ENCODE data around the gene GPX4. TPM values are rescaled to one million over a fixed set of nuclear protein-coding genes. Genes with fewer than 3 reads are reported as not detected.

GPX4 gene
- total and polyA plus RNA-seq, 2 of the 13 experiments (the other 11 are each of a cell fraction or from before 2014, with no cell fraction given) = 535 to 613 TPM

DNA sequence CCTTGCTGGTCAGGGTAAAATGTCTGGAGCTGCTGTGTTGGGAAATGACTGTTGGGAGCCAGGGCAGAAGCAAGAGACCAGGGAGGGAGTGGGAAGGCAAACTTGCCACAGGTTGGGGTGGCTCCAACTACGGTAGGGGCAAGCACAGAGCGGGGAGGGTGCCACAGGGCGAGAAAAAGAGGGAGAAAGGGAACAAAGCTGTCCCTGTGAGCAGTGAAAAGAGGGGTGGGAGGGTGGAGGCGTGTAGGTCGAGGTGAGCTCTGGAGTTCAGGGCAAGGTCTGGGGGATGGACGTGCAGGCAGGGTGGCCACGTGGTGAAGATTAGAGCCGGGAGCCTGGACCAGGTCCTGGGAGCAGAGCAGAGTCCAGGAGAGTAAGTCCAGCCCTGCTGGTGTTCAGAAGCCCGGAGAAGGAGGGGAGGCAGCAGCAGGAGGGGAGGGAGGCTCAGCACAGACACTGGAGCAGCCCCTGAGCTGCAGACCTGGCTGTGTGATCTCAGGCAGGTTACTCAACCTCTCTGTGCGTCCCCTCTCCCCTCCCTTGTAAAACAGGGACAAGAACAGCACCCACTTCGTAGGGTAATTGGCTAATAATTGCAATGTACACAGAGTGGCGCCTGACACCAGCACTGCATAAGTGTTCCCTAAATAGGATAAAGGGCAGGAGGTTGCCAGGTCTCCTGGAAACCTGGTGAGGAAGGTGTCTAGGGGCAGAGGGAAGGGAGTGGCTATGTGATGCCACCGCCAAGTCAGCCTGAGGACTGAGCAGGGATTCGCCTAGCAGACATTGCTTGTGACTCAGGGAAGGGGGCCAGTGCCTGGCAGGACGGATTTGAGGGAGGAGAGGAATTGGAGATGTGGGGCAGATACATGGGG is 5.4 kb upstream of the GPX4 start (continued):
- TF ChIP-seq, protein P1, sequence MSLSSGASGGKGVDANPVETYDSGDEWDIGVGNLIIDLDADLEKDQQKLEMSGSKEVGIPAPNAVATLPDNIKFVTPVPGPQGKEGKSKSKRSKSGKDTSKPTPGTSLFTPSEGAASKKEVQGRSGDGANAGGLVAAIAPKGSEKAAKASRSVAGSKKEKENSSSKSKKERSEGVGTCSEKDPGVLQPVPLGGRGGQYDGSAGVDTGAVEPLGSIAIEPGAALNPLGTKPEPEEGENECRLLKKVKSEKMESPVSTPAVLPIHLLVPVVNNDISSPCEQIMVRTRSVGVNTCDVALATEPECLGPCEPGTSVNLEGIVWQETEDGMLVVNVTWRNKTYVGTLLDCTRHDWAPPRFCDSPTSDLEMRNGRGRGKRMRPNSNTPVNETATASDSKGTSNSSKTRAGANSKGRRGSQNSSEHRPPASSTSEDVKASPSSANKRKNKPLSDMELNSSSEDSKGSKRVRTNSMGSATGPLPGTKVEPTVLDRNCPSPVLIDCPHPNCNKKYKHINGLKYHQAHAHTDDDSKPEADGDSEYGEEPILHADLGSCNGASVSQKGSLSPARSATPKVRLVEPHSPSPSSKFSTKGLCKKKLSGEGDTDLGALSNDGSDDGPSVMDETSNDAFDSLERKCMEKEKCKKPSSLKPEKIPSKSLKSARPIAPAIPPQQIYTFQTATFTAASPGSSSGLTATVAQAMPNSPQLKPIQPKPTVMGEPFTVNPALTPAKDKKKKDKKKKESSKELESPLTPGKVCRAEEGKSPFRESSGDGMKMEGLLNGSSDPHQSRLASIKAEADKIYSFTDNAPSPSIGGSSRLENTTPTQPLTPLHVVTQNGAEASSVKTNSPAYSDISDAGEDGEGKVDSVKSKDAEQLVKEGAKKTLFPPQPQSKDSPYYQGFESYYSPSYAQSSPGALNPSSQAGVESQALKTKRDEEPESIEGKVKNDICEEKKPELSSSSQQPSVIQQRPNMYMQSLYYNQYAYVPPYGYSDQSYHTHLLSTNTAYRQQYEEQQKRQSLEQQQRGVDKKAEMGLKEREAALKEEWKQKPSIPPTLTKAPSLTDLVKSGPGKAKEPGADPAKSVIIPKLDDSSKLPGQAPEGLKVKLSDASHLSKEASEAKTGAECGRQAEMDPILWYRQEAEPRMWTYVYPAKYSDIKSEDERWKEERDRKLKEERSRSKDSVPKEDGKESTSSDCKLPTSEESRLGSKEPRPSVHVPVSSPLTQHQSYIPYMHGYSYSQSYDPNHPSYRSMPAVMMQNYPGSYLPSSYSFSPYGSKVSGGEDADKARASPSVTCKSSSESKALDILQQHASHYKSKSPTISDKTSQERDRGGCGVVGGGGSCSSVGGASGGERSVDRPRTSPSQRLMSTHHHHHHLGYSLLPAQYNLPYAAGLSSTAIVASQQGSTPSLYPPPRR (CRISPR knock-in tag; IDR thresholded peaks at IDR 0.05; ENCODE audit: borderline replicate concordance) = peak; percentile 77; the same call in 1 of the 2 replicates
- TF ChIP-seq, protein P2, sequence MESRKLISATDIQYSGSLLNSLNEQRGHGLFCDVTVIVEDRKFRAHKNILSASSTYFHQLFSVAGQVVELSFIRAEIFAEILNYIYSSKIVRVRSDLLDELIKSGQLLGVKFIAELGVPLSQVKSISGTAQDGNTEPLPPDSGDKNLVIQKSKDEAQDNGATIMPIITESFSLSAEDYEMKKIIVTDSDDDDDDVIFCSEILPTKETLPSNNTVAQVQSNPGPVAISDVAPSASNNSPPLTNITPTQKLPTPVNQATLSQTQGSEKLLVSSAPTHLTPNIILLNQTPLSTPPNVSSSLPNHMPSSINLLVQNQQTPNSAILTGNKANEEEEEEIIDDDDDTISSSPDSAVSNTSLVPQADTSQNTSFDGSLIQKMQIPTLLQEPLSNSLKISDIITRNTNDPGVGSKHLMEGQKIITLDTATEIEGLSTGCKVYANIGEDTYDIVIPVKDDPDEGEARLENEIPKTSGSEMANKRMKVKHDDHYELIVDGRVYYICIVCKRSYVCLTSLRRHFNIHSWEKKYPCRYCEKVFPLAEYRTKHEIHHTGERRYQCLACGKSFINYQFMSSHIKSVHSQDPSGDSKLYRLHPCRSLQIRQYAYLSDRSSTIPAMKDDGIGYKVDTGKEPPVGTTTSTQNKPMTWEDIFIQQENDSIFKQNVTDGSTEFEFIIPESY (CRISPR knock-in tag; IDR thresholded peaks at IDR 0.05) = no peak
- TF ChIP-seq ZNF160 (CRISPR knock-in tag; IDR thresholded peaks at IDR 0.05) (no peak), NFYB (CRISPR knock-in tag; IDR thresholded peaks at IDR 0.05) (no peak; the same call in 1 of the 2 replicates), ZNF672 (CRISPR knock-in tag; IDR thresholded peaks at IDR 0.05) (no peak), ZNF569 (CRISPR knock-in tag; IDR thresholded peaks at IDR 0.05; ENCODE audit: borderline replicate concordance) (no peak), GLI4 (CRISPR knock-in tag; IDR thresholded peaks at IDR 0.05; ENCODE audit: borderline replicate concordance) (peak; percentile 3; the same call in 1 of the 2 replicates), MAFK (conservative IDR thresholded peaks at IDR 0.05 in 1 of 2, IDR thresholded peaks at IDR 0.05 in 1 of 2; ENCODE audit: low read length in 2 of 2) (no peak), HIVEP1 (CRISPR knock-in tag; IDR thresholded peaks at IDR 0.05) (no peak), YEATS4 (CRISPR knock-in tag; IDR thresholded peaks at IDR 0.05; ENCODE audit: borderline replicate concordance) (no peak), CAMTA2 (CRISPR knock-in tag; IDR thresholded peaks at IDR 0.05; ENCODE audit: borderline replicate concordance) (no peak)
- TF ChIP-seq, protein P3, sequence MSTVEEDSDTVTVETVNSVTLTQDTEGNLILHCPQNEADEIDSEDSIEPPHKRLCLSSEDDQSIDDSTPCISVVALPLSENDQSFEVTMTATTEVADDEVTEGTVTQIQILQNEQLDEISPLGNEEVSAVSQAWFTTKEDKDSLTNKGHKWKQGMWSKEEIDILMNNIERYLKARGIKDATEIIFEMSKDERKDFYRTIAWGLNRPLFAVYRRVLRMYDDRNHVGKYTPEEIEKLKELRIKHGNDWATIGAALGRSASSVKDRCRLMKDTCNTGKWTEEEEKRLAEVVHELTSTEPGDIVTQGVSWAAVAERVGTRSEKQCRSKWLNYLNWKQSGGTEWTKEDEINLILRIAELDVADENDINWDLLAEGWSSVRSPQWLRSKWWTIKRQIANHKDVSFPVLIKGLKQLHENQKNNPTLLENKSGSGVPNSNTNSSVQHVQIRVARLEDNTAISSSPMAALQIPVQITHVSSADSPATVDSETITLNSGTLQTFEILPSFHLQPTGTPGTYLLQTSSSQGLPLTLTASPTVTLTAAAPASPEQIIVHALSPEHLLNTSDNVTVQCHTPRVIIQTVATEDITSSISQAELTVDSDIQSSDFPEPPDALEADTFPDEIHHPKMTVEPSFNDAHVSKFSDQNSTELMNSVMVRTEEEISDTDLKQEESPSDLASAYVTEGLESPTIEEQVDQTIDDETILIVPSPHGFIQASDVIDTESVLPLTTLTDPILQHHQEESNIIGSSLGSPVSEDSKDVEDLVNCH (CRISPR knock-in tag; IDR thresholded peaks at IDR 0.05) = no peak
- TF ChIP-seq, protein P4, sequence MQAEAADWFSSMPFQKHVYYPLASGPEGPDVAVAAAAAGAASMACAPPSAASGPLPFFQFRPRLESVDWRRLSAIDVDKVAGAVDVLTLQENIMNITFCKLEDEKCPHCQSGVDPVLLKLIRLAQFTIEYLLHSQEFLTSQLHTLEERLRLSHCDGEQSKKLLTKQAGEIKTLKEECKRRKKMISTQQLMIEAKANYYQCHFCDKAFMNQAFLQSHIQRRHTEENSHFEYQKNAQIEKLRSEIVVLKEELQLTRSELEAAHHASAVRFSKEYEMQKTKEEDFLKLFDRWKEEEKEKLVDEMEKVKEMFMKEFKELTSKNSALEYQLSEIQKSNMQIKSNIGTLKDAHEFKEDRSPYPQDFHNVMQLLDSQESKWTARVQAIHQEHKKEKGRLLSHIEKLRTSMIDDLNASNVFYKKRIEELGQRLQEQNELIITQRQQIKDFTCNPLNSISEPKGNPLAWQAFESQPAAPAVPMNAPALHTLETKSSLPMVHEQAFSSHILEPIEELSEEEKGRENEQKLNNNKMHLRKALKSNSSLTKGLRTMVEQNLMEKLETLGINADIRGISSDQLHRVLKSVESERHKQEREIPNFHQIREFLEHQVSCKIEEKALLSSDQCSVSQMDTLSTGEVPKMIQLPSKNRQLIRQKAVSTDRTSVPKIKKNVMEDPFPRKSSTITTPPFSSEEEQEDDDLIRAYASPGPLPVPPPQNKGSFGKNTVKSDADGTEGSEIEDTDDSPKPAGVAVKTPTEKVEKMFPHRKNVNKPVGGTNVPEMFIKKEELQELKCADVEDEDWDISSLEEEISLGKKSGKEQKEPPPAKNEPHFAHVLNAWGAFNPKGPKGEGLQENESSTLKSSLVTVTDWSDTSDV (CRISPR knock-in tag; IDR thresholded peaks at IDR 0.05) = peak; percentile 42; the same call in 1 of the 2 replicates
- TF ChIP-seq, protein P5, sequence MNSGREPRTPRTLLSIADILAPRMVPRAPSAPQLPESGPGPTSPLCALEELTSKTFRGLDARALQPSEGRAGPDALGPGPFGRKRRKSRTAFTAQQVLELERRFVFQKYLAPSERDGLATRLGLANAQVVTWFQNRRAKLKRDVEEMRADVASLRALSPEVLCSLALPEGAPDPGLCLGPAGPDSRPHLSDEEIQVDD (CRISPR knock-in tag; IDR thresholded peaks at IDR 0.05; ENCODE audit: borderline replicate concordance) = no peak
